Liver (tissue), 3 donors: ENCODE results near the gene IKBKE.

Experiments used
- EGR1 ChIP-seq, 2 donors: IDR thresholded peaks; 2 replicates each; pipeline ENCODE4 v1.6.1; 2016 to 2018; ENCODE audit warnings: antibody characterized with exemption in 2 of 2, low read depth in 2 of 2
- GABPA ChIP-seq, 2 donors: IDR thresholded peaks in 1 of 2; conservative IDR thresholded peaks in 1 of 2; 2 replicates each; pipeline ENCODE4 v1.6.1; 2016; ENCODE audit warnings: antibody characterized with exemption in 2 of 2, mild to moderate bottlenecking in 1 of 2, moderate library complexity in 1 of 2
- JUND ChIP-seq, 2 donors: IDR thresholded peaks; 2 replicates each; pipeline ENCODE4 v1.6.1; 2016; ENCODE audit warnings: antibody characterized with exemption in 2 of 2
- NR2F2 ChIP-seq: IDR thresholded peaks from 2 replicates; pipeline ENCODE4 v1.6.1; 2016; ENCODE audit warnings: antibody characterized with exemption
- RAD21 ChIP-seq, 2 donors: IDR thresholded peaks; 2 replicates each; pipeline ENCODE4 v1.6.1; 2016; ENCODE audit warnings: antibody characterized with exemption in 2 of 2, mild to moderate bottlenecking in 2 of 2
- RXRA ChIP-seq, 2 donors: IDR thresholded peaks; 2 replicates each; pipeline ENCODE4 v1.6.1; 2017 to 2018; ENCODE audit warnings: antibody characterized with exemption in 2 of 2, mild to moderate bottlenecking in 1 of 2
- TF ChIP-seq, protein P1 (sequence below): fragments of 150-350 bp; IDR thresholded peaks from 2 replicates; pipeline ENCODE4 v1.5.1; 2017; ENCODE audit warnings: improper control_type of control experiment, low read depth, low read length; ENCODE audit not compliant: missing input control
- TF ChIP-seq, protein P2 (sequence below): IDR thresholded peaks from 2 replicates; pipeline ENCODE4 v1.6.1; 2016; ENCODE audit warnings: antibody characterized with exemption, mild to moderate bottlenecking
- TF ChIP-seq, protein P3 (sequence below): IDR thresholded peaks from 2 replicates; pipeline ENCODE4 v1.6.1; 2016; ENCODE audit warnings: antibody characterized with exemption
- TF ChIP-seq, protein P4 (sequence below): IDR thresholded peaks from 2 replicates; pipeline ENCODE4 v1.6.1; 2016; ENCODE audit warnings: antibody characterized with exemption
- donor health status: healthy.
- donor health status: healthy.

DNA sequence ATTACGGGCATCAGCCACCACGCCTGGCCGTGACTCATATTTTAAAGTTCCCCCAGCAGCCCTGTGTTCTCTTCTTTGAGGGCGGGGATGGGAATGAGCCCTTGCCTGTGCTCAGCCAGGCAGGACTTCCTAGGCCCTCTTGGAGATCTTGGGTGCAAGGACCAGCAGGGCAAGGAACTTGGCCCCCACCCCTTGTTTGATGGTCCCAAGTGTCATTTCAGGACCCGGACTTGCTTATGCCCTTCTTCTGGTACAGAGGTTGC, 46.4 kb downstream of the IKBKE start:
- TF ChIP-seq EGR1 (IDR thresholded peaks at IDR 0.05; ENCODE audit: low read depth in 2 of 2) (no peak), NR2F2 (no peak), RAD21 (IDR thresholded peaks at IDR 0.05) (no peak), GABPA (IDR thresholded peaks at IDR 0.05 in 1 of 2, conservative IDR thresholded peaks at IDR 0.05 in 1 of 2) (no peak), RXRA (IDR thresholded peaks at IDR 0.05) (no peak), JUND (IDR thresholded peaks at IDR 0.05) (no peak)
- TF ChIP-seq, protein P1, sequence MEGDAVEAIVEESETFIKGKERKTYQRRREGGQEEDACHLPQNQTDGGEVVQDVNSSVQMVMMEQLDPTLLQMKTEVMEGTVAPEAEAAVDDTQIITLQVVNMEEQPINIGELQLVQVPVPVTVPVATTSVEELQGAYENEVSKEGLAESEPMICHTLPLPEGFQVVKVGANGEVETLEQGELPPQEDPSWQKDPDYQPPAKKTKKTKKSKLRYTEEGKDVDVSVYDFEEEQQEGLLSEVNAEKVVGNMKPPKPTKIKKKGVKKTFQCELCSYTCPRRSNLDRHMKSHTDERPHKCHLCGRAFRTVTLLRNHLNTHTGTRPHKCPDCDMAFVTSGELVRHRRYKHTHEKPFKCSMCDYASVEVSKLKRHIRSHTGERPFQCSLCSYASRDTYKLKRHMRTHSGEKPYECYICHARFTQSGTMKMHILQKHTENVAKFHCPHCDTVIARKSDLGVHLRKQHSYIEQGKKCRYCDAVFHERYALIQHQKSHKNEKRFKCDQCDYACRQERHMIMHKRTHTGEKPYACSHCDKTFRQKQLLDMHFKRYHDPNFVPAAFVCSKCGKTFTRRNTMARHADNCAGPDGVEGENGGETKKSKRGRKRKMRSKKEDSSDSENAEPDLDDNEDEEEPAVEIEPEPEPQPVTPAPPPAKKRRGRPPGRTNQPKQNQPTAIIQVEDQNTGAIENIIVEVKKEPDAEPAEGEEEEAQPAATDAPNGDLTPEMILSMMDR, result no peak
- TF ChIP-seq, protein P2, sequence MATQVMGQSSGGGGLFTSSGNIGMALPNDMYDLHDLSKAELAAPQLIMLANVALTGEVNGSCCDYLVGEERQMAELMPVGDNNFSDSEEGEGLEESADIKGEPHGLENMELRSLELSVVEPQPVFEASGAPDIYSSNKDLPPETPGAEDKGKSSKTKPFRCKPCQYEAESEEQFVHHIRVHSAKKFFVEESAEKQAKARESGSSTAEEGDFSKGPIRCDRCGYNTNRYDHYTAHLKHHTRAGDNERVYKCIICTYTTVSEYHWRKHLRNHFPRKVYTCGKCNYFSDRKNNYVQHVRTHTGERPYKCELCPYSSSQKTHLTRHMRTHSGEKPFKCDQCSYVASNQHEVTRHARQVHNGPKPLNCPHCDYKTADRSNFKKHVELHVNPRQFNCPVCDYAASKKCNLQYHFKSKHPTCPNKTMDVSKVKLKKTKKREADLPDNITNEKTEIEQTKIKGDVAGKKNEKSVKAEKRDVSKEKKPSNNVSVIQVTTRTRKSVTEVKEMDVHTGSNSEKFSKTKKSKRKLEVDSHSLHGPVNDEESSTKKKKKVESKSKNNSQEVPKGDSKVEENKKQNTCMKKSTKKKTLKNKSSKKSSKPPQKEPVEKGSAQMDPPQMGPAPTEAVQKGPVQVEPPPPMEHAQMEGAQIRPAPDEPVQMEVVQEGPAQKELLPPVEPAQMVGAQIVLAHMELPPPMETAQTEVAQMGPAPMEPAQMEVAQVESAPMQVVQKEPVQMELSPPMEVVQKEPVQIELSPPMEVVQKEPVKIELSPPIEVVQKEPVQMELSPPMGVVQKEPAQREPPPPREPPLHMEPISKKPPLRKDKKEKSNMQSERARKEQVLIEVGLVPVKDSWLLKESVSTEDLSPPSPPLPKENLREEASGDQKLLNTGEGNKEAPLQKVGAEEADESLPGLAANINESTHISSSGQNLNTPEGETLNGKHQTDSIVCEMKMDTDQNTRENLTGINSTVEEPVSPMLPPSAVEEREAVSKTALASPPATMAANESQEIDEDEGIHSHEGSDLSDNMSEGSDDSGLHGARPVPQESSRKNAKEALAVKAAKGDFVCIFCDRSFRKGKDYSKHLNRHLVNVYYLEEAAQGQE, result no peak
- TF ChIP-seq, protein P3, sequence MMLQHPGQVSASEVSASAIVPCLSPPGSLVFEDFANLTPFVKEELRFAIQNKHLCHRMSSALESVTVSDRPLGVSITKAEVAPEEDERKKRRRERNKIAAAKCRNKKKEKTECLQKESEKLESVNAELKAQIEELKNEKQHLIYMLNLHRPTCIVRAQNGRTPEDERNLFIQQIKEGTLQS, result no peak
- TF ChIP-seq, protein P4, sequence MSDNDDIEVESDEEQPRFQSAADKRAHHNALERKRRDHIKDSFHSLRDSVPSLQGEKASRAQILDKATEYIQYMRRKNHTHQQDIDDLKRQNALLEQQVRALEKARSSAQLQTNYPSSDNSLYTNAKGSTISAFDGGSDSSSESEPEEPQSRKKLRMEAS, result no peak
